ENCODE measurements around the gene LMBR1.
"Not testable (repeated sequence)": the region's sequence is repeated elsewhere in the genome, so short reads cannot be mapped to it uniquely, and the experiment has no call there.

Gene LMBR1

GRCh38 chr7:156652886-156653568 lies 240.0 kb downstream of the LMBR1 start:
- H3K4me3 ChIP-seq (ENCODE audit: low read length) = no peak overlapping the region
- DNase-seq (ENCODE audit: low read depth) = peak; percentile 71
- TF ChIP-seq CTCF (IDR thresholded peaks at IDR 0.05; ENCODE audit: insufficient read depth, low read depth, low read length, missing control alignments) = no peak

- TF ChIP-seq CTCF (IDR thresholded peaks at IDR 0.05; ENCODE audit: insufficient read depth, low read depth, low read length, missing control alignments) = no peak
- H3K4me3 ChIP-seq (ENCODE audit: low read length) = no peak overlapping the region
- no peak for DNase-seq (ENCODE audit: low read depth)
Observed at GRCh38 chr7:156651474-156651873, 241.5 kb downstream of the LMBR1 start.

GRCh38 chr7:156650042-156650441 lies 242.9 kb downstream of the LMBR1 start:
- TF ChIP-seq CTCF (IDR thresholded peaks at IDR 0.05; ENCODE audit: insufficient read depth, low read depth, low read length, missing control alignments) = peak; percentile 6
- H3K4me3 ChIP-seq (ENCODE audit: low read length) = no peak overlapping the region
- DNase-seq (ENCODE audit: low read depth) = peak; percentile 29

GRCh38 chr7:156647330-156647729 lies 245.7 kb downstream of the LMBR1 start:
- DNase-seq (ENCODE audit: low read depth); H3K4me3 ChIP-seq (ENCODE audit: low read length): not testable (repeated sequence)

- TF ChIP-seq CTCF (IDR thresholded peaks at IDR 0.05; ENCODE audit: insufficient read depth, low read depth, low read length, missing control alignments) = no peak
- DNase-seq (ENCODE audit: low read depth) = no peak
Observed at GRCh38 chr7:156642306-156643045, 250.5 kb downstream of the LMBR1 start.

GRCh38 chr7:156640949-156641485 lies 252.0 kb downstream of the LMBR1 start:
- no peak for TF ChIP-seq CTCF (IDR thresholded peaks at IDR 0.05; ENCODE audit: insufficient read depth, low read depth, low read length, missing control alignments)
- H3K4me3 ChIP-seq (ENCODE audit: low read length) = peak overlapping the region; percentile 82
- DNase-seq (ENCODE audit: low read depth) = peak; percentile 78

More at GRCh38 chr7:156642306-156643045, 250.5 kb downstream of the LMBR1 start:
- no peak overlapping the region for H3K4me3 ChIP-seq (ENCODE audit: low read length)

GRCh38 chr7:156640257-156640948 lies 252.6 kb downstream of the LMBR1 start, which contains the start of gene RNF32:
Gene RNF32 (plus strand): TSS chr7:156640774. CDS start chr7:156643878, 3,104 bp downstream.
- peak within 1 kb of the TSS; percentile 82 for H3K4me3 ChIP-seq (ENCODE audit: low read length)
- DNase-seq (ENCODE audit: low read depth) = peak; percentile 95
- TF ChIP-seq CTCF (IDR thresholded peaks at IDR 0.05; ENCODE audit: insufficient read depth, low read depth, low read length, missing control alignments) = no peak
